Measurements from ENCODE around the gene SNCB. TPM values are rescaled to one million over a fixed set of nuclear protein-coding genes. Genes with fewer than 3 reads are reported as not detected.

Gene SNCB
- total and polyA plus RNA-seq, 2 of the 13 experiments (the other 11 are each of a cell fraction or from before 2014, with no cell fraction given), result not detected

GRCh38 chr5:176612008-176612407 is 18.3 kb downstream of the SNCB start:
- POLR2A ChIA-PET, result no interaction called here
- no peak overlapping the region for H3K4me2 ChIP-seq (ENCODE audit: low read depth, low read length)
- intact Hi-C loops (cut with micrococcal nuclease; ENCODE audit: unreplicated experiment), result no loop called here
- DNase-seq (ENCODE audit: low spot score) (no peak), FAIRE-seq (no peak), ATAC-seq (no peak)
- TF ChIP-seq ZNF777 (CRISPR knock-in tag; IDR thresholded peaks at IDR 0.05) (0 out of 2 replicates have a peak, but pooled peaks have one; percentile 3), ZNF609 (CRISPR knock-in tag; IDR thresholded peaks at IDR 0.05; ENCODE audit: borderline replicate concordance) (no peak)
- no peak overlapping the region for H3K4me3 ChIP-seq (replicated peaks in 1 of 3; ENCODE audit: insufficient read depth in 1 of 3, low read depth in 2 of 3, low read length in 3 of 3)
- BruUV-seq (replicated peaks), result no TSS peak
- no peaks in the 10 kb centered on the region for H3K79me2 ChIP-seq (ENCODE audit: insufficient read depth, low read length)
- H2AFZ ChIP-seq (ENCODE audit: low read length), result no peak overlapping the region
- peaks cover 7% of the 10 kb centered on the region for H3K4me1 ChIP-seq (ENCODE audit: insufficient read depth, low read length)
- H3K27me3 ChIP-seq (ENCODE audit: control insufficient read depth in 1 of 2, insufficient read depth in 2 of 2, low read length in 2 of 2), result peaks cover under 1 to 6% of the 10 kb centered on the region in 2 experiments; a peak in 3 of 5 replicates
- in situ Hi-C loops (cut with HindIII; ENCODE audit: extremely low pct_ligation_motif_present, low pct_unique_long_range_greater_than_20kb), result no loop called here
- CTCF ChIA-PET (ENCODE audit: low intra/inter-chr PET ratio, low total read pairs), result no interaction called here
- 20% methylated on average over 2 of the region's 6 CpGs for WGBS (ENCODE audit: low lambda C conversion rate)
- H3K36me3 ChIP-seq (replicated peaks in 1 of 2; ENCODE audit: control insufficient read depth in 1 of 2, insufficient read depth in 2 of 2, low read length in 2 of 2), result no peaks in the 10 kb centered on the region
- no peaks in the 10 kb centered on the region for H4K20me1 ChIP-seq (ENCODE audit: insufficient read depth, low read length)
- no peaks in the 10 kb centered on the region for H3K9me3 ChIP-seq (ENCODE audit: low read length)
- H3K27ac ChIP-seq (ENCODE audit: extremely low read length, insufficient read depth, low read length), result no peak overlapping the region
- no peak overlapping the region for H3K9ac ChIP-seq (ENCODE audit: insufficient read depth, low read depth, low read length)

- Histone ChIP-seq H3K4me1 (ENCODE audit: insufficient read depth, low read length) (peaks cover 12% of the 10 kb centered on the region), H3K27me3 (ENCODE audit: control insufficient read depth in 1 of 2, insufficient read depth in 2 of 2, low read length in 2 of 2) (peaks cover 0 to under 1% of the 10 kb centered on the region in 2 experiments; a peak in 2 of 5 replicates), H3K4me2 (ENCODE audit: low read depth, low read length) (no peak overlapping the region), H3K9ac (ENCODE audit: insufficient read depth, low read depth, low read length) (no peak overlapping the region), H3K79me2 (ENCODE audit: insufficient read depth, low read length) (no peaks in the 10 kb centered on the region), H3K27ac (ENCODE audit: extremely low read length, insufficient read depth, low read length) (no peak overlapping the region), H3K36me3 (replicated peaks in 1 of 2; ENCODE audit: control insufficient read depth in 1 of 2, insufficient read depth in 2 of 2, low read length in 2 of 2) (no peaks in the 10 kb centered on the region), H2AFZ (ENCODE audit: low read length) (no peak overlapping the region), H3K4me3 (replicated peaks in 1 of 3; ENCODE audit: insufficient read depth in 1 of 3, low read depth in 2 of 3, low read length in 3 of 3) (no peak overlapping the region), H4K20me1 (ENCODE audit: insufficient read depth, low read length) (no peaks in the 10 kb centered on the region), H3K9me3 (ENCODE audit: low read length) (no peaks in the 10 kb centered on the region)
- peak; percentile 49 for DNase-seq (ENCODE audit: low spot score)
- no peak for ATAC-seq
- in situ Hi-C loops (cut with HindIII; ENCODE audit: extremely low pct_ligation_motif_present, low pct_unique_long_range_greater_than_20kb) (no loop called here), intact Hi-C loops (cut with micrococcal nuclease; ENCODE audit: unreplicated experiment) (no loop called here)
- ChIA-PET CTCF (ENCODE audit: low intra/inter-chr PET ratio, low total read pairs) (no interaction called here), POLR2A (no interaction called here)
- BruUV-seq (replicated peaks), result no TSS peak
- 12% methylated on average over 10 of the region's 10 CpGs for WGBS (ENCODE audit: low lambda C conversion rate)
- FAIRE-seq, result peak; percentile 15
- TF ChIP-seq ZNF10 (CRISPR knock-in tag; IDR thresholded peaks at IDR 0.05; ENCODE audit: borderline replicate concordance, low read depth) (no peak), ZNF142 (CRISPR knock-in tag; IDR thresholded peaks at IDR 0.05) (0 out of 2 replicates have a peak, but pooled peaks have one; percentile 52), NCOA2 (CRISPR knock-in tag; IDR thresholded peaks at IDR 0.05) (peak; percentile 52; the same call in 1 of the 2 replicates)
Measured at GRCh38 chr5:176611435-176611834, 18.9 kb downstream of the SNCB start.
